Brain microvascular endothelial cell (primary cell): ENCODE data around the gene FBXW7.

ENCODE experiments used
- DNase-seq: peaks from one replicate; pipeline ENCODE4 v3.0.0-alpha.2; 2020
- H3K27ac ChIP-seq: fragments of 250-450 bp; sonication (Bioruptor Pico); 2 replicates; pipeline ENCODE4 v1.5.1; 2020; ENCODE audit warnings: mild to moderate bottlenecking, moderate library complexity
- H3K27me3 ChIP-seq: fragments of 250-450 bp; sonication (Bioruptor Pico); replicated peaks from 2 replicates; pipeline ENCODE4 v1.5.1; 2020; ENCODE audit warnings: mild to moderate bottlenecking
- H3K36me3 ChIP-seq: fragments of 250-450 bp; sonication (Bioruptor Pico); replicated peaks from 2 replicates; pipeline ENCODE4 v1.5.1; 2020; ENCODE audit warnings: mild to moderate bottlenecking
- H3K4me3 ChIP-seq: 2 replicates; pipeline ENCODE4 v1.5.1; 2011; ENCODE audit warnings: low read depth, mild to moderate bottlenecking, control low read depth, low read length, moderate library complexity
- CTCF ChIP-seq: IDR thresholded peaks from 2 replicates; pipeline ENCODE4 v1.5.1; 2011; ENCODE audit warnings: low read depth, mild to moderate bottlenecking, moderate library complexity, low read length, control low read depth, inconsistent platforms; ENCODE audit errors: missing control alignments
- in situ Hi-C: cut with HindIII; loops from 2 replicates; pipeline ENCODE4 v1.10.0; 2017; ENCODE audit warnings: low sequenced_read_pairs, low pct_ligation_motif_present

FBXW7 gene

GRCh38 chr4:152374153-152374552 lies 161.7 kb downstream of the FBXW7 start:
- DNase-seq, result no peak
- in situ Hi-C loops, result no loop called here

GRCh38 chr4:152372444-152372843 lies 163.4 kb downstream of the FBXW7 start:
- no peaks in the 10 kb centered on the region for H3K36me3 ChIP-seq
- in situ Hi-C loops, result no loop called here
- no peak overlapping the region for H3K4me3 ChIP-seq
- TF ChIP-seq CTCF, result no peak
- no peaks in the 10 kb centered on the region for H3K27me3 ChIP-seq
- DNase-seq, result no peak
- no peak overlapping the region for H3K27ac ChIP-seq

More at GRCh38 chr4:152374153-152374552, 161.7 kb downstream of the FBXW7 start:
- H3K27ac ChIP-seq, result no peak overlapping the region
- no peak overlapping the region for H3K4me3 ChIP-seq
- H3K27me3 ChIP-seq, result no peaks in the 10 kb centered on the region
- no peak for TF ChIP-seq CTCF
- no peaks in the 10 kb centered on the region for H3K36me3 ChIP-seq

DNA sequence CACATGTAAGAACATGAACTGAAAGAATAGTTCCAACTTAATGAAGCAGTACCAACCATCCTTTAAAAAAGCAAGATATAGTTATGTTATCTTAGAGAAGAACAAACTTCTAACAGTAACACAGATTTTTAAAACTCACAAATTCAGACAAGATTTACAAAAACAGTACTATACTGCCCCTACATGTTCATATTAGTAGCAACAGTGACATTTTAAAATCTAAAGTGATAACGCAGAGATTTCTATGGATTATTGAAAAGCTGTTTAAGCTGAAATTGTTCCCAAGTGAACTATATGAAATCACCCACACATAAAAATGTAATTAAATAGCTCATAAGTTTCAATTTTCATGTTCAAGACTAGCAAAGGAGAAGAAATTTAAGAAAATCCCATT lies 166.0 kb downstream of the FBXW7 start:
- Histone ChIP-seq H3K27ac (no peak overlapping the region), H3K4me3 (no peak overlapping the region), H3K36me3 (no peaks in the 10 kb centered on the region), H3K27me3 (no peaks in the 10 kb centered on the region)
- no peak for DNase-seq
- peak; percentile 16 for TF ChIP-seq CTCF
- in situ Hi-C loops, result no loop called here

DNA sequence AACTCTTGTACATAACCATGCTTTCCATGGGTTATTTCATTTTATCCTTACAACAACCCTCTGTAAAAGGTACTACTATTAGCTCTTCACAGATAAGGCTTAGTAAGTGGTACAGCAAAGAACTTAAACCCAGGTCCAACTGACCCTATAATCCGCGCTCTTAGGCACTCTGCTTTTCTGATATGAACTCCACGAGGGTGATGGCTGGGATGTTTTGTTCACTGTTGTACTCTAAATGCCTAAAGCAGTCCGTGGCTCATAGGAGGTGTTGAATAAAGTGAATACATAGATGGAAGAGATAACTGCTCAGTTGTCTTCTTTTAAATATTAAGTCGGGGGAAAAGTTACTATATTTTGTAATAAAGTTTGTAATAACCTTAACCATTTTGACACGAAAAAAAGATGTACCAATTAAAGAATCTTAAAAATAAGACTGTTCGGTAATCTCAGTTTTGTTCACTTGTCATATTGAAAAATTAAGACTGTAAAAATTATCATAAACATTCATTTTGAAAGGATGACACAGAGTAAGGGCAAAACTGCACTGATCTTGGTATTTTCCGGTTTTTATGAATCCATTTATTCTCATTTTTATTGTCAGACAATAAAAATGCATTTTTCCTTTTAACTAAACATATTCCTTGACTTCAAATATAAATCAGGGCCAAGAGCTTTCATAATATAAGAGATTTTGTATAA lies 166.5 kb downstream of the FBXW7 start:
- in situ Hi-C loops, result no loop called here
- DNase-seq, result no peak
- Histone ChIP-seq H3K4me3 (no peak overlapping the region), H3K27ac (no peak overlapping the region), H3K36me3 (no peaks in the 10 kb centered on the region), H3K27me3 (no peaks in the 10 kb centered on the region)
- no peak for TF ChIP-seq CTCF

DNA sequence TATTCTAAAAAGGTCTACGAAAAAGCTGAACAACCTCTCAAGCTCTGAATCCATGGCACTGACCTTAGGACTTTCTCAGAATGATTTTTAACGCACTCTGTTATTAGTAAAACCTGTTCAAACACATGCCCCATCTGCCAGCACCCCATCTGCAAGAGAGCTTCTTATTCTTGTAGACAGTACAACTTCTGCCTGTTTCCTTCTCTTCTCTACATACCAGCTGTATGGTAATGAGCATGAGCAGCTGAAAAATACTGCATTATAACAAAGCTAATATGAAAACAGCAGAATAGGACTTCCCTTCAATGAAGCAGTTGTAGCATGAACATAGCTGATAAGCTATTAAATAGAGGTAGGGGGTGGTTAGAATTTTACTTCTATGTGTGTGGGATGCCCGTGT lies 167.9 kb downstream of the FBXW7 start:
- TF ChIP-seq CTCF, result no peak
- Histone ChIP-seq H3K4me3 (no peak overlapping the region), H3K27ac (no peak overlapping the region), H3K36me3 (no peaks in the 10 kb centered on the region), H3K27me3 (no peaks in the 10 kb centered on the region)
- in situ Hi-C loops, result no loop called here
- DNase-seq, result no peak

- no peak for DNase-seq
- Histone ChIP-seq H3K27ac (no peak overlapping the region), H3K4me3 (no peak overlapping the region), H3K27me3 (no peaks in the 10 kb centered on the region), H3K36me3 (no peaks in the 10 kb centered on the region)
- in situ Hi-C loops, result no loop called here
- TF ChIP-seq CTCF, result no peak
Measured at GRCh38 chr4:152364883-152365282, 171.0 kb downstream of the FBXW7 start.
